Spleen (tissue), 11 donors: ENCODE data around the gene C5. TPM values are rescaled to one million over a fixed set of nuclear protein-coding genes. Genes with fewer than 3 reads are reported as not detected.

ENCODE experiments used
- DNase-seq: peaks from one replicate; pipeline ENCODE4 v3.0.0-alpha.2; 2020
- H3K27ac ChIP-seq, 8 donors: fragments of 200-600 bp; sonication (generic) in 7 of 8; 1 replicate in 4 of 8; 2 replicates in 4 of 8; pipeline versions ENCODE4 v1.5.0 to v1.8.0; 2016 to 2021; ENCODE audit warnings: inconsistent platforms in 4 of 8, mild to moderate bottlenecking in 4 of 8, moderate library complexity in 1 of 8
- H3K27me3 ChIP-seq, 7 donors: fragments of 200-600 bp; sonication (generic) in 6 of 7; replicated peaks in 1 of 7; 1 replicate in 4 of 7; 2 replicates in 3 of 7; pipeline versions ENCODE4 v1.5.0 to v1.8.0; 2016 to 2021; ENCODE audit warnings: inconsistent platforms in 3 of 7, mild to moderate bottlenecking in 1 of 7
- H3K36me3 ChIP-seq, 6 donors: fragments of 200-600 bp; sonication (generic) in 5 of 6; 1 replicate in 4 of 6; 2 replicates in 2 of 6; pipeline versions ENCODE4 v1.5.0 to v1.8.0; 2016 to 2021; ENCODE audit warnings: inconsistent platforms in 2 of 6
- H3K4me1 ChIP-seq, 6 donors: fragments of 200-600 bp; sonication (generic) in 5 of 6; 1 replicate in 3 of 6; 2 replicates in 3 of 6; pipeline versions ENCODE4 v1.5.0 to v1.8.0; 2016 to 2021; ENCODE audit warnings: inconsistent platforms in 3 of 6
- H3K4me3 ChIP-seq, 8 donors: fragments of 200-600 bp; sonication (generic) in 7 of 8; 1 replicate in 4 of 8; 2 replicates in 4 of 8; pipeline versions ENCODE4 v1.5.0 to v1.8.0; 2016 to 2021; ENCODE audit warnings: inconsistent platforms in 4 of 8, mild to moderate bottlenecking in 4 of 8, moderate library complexity in 2 of 8
- H3K9me3 ChIP-seq, 8 donors: fragments of 200-600 bp; sonication (generic) in 7 of 8; 1 replicate in 4 of 8; 2 replicates in 4 of 8; pipeline versions ENCODE4 v1.5.0 to v1.8.0; 2016 to 2021; ENCODE audit warnings: inconsistent platforms in 4 of 8
- POLR2A ChIP-seq, 3 donors: fragments of 450-650 bp; IDR thresholded peaks; one replicate each; pipeline ENCODE4 v1.5.1; 2017; ENCODE audit warnings: antibody characterized with exemption in 3 of 3, mild to moderate bottlenecking in 1 of 3
- POLR2AphosphoS5 ChIP-seq, 3 donors: sonication (generic); formaldehyde crosslinking; IDR thresholded peaks; one replicate each; pipeline ENCODE4 v1.5.1; 2017; ENCODE audit warnings: antibody characterized with exemption in 3 of 3
- WGBS, 5 donors: extraction: QIAGEN DNeasy Blood & Tissue Kit in 3 of 5; methylation state at CpG; one replicate each; pipeline versions ENCODE4 v1.1.5 to v1.1.7; 2013 to 2018; 5-methylcytosine and 5-hydroxymethylcytosine counted together
- intact Hi-C: fragments of 100-400 bp; cut with DNase I; formaldehyde crosslinking; loops from one replicate; pipeline ENCODE4 v1.15.0; 2023; ENCODE audit warnings: low total_unique reads
- polyA plus RNA-seq, 3 donors: library from polyadenylated mRNA; stranded (reverse); fragments of 200-250 nt; gene quantifications; one replicate each; pipeline ENCODE4 v1.2.1, GENCODE V29; 2013
- total RNA-seq, 7 donors: library from RNA; depleted of rRNA in 3 of 7; stranded (reverse); fragments of >200 nt in 3 of 7; fragmentation: NEBNext Ultra II Directional in 4 of 7; extraction: Animal tissue kit (Norgen Biotek cat#: 25700) in 4 of 7; gene quantifications; one replicate each; pipeline versions ENCODE4 v1.1.0 to v1.2.1, GENCODE V29; 2016 to 2021
- TF ChIP-seq, protein P1 (sequence below), 11 experiments: fragments of 200-600 bp in 7 of 11; fragments of 450-650 bp in 4 of 11; sonication (generic) in 4 of 11; IDR thresholded peaks in 8 of 11; conservative IDR thresholded peaks in 3 of 11; 1 replicate in 7 of 11; 2 replicates in 4 of 11; pipeline versions ENCODE4 v1.4.0 to v1.8.0; 2016 to 2021; ENCODE audit warnings: antibody characterized with exemption in 11 of 11, inconsistent platforms in 4 of 11, mild to moderate bottlenecking in 1 of 11
- donor health status: healthy with polysubstance abuse.
- donor health status: DM: no; HTN: no; CAD: no; lungs with moderate emphysema.
- donor health status: DM: no; HTN: no; CAD: no.
- donor health status: Bipolar disorder and iron deficiency.
- donor health status: healthy.
- donor health status: DM: no; HTN: no; CAD: no.
- donor health status: DM: yes; HTN: yes; CAD: no.

C5 gene
- total and polyA plus RNA-seq, 10 donors = 1.2 to 10.4 (median 2.9) TPM

DNA sequence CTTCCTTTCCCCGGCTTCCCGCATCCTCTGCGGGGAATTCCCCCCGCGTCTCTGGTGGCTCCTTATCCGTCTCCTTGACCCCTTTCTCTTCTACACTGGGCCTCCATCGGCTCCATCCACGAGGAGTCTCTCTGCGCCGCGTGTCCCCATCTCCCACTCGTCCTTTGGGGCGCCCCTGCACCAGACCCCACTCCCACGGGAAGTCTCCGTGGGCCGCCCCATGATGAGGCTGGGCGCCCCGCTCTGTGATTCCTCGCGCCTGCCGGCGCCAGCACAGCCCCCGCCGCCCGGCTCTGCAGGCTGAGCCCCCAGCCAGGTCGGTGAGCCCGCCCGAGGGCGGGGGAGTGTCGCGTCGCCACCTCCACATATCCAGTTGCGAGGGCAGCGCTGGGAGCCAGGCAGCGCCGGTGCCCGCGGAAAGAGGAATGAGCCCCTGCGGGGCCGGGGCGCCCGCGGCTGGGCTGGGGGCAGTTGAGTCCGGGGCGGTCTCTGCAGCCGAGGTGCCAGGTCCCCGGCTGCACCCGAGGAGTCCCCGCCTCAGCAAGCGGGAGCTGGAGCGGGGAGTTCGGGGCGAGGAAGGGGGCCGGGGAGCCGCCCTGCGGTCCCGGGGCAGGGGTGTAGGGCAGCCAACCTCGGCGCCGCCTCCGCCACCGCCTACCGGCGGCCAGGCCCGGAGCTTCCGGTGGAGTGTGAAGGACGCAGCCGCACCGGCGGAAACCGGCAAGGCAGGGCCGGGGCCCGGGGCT lies 121.4 kb downstream of the C5 start:
- Histone ChIP-seq H3K36me3 (peaks cover 0 to 1% (median 0%) of the 10 kb centered on the region in 6 donors), H3K27me3 (no peaks in the 10 kb centered on the region), H3K27ac (peak overlapping the region; percentile 92 to 96 (median 95)), H3K9me3 (no peaks in the 10 kb centered on the region), H3K4me1 (peaks cover 66 to 100% (median 87%) of the 10 kb centered on the region in 6 donors), H3K4me3 (peak overlapping the region; percentile 54 to 82 (median 69))
- 0 to 2% (median 1%) methylated on average over 11 to 73 of the region's 73 CpGs for WGBS, 5 donors
- no peak for TF ChIP-seq POLR2A (IDR thresholded peaks at IDR 0.05)
- TF ChIP-seq, protein P1, sequence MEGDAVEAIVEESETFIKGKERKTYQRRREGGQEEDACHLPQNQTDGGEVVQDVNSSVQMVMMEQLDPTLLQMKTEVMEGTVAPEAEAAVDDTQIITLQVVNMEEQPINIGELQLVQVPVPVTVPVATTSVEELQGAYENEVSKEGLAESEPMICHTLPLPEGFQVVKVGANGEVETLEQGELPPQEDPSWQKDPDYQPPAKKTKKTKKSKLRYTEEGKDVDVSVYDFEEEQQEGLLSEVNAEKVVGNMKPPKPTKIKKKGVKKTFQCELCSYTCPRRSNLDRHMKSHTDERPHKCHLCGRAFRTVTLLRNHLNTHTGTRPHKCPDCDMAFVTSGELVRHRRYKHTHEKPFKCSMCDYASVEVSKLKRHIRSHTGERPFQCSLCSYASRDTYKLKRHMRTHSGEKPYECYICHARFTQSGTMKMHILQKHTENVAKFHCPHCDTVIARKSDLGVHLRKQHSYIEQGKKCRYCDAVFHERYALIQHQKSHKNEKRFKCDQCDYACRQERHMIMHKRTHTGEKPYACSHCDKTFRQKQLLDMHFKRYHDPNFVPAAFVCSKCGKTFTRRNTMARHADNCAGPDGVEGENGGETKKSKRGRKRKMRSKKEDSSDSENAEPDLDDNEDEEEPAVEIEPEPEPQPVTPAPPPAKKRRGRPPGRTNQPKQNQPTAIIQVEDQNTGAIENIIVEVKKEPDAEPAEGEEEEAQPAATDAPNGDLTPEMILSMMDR (IDR thresholded peaks at IDR 0.05 in 8 of 11, conservative IDR thresholded peaks at IDR 0.05 in 3 of 11) = peak in 8 of 11 experiments; percentile 26 to 69 (median 52)
- TF ChIP-seq POLR2AphosphoS5 (IDR thresholded peaks at IDR 0.05) = peak; percentile 80 to 91 (median 87)
- DNase-seq = peak; percentile 98
- intact Hi-C loops = no loop called here

DNA sequence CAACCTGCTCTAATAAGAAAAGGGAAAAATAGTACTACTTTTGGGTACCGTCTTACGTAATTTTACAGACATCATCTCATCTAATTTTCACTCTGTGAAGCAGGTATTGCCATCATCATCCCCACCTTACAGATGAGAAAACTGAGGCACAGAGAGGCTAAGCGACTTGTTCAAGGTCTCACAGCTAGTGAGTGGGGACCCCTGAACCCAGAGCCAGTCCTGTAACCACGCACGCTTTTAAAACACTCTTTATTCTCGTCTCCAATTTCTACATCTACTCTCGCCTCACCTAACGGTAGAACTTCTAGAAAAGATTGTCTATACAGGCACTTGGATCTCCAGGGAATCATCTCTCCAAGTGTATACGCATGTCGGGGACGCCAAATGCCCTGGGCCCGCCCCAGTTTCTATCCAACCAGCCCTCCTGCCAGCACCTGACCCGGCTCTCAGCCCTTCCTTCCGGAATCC lies 122.0 kb downstream of the C5 start:
- Histone ChIP-seq H3K36me3 (peaks cover 0 to 7% (median 0%) of the 10 kb centered on the region in 6 donors), H3K27me3 (no peaks in the 10 kb centered on the region), H3K27ac (peak overlapping the region; percentile 92 to 96 (median 95)), H3K4me1 (peaks cover 65 to 100% (median 86%) of the 10 kb centered on the region in 6 donors), H3K4me3 (peak overlapping the region; percentile 54 to 82 (median 69)), H3K9me3 (no peaks in the 10 kb centered on the region)
- no peak for DNase-seq
- intact Hi-C loops = no loop called here
- WGBS, 5 donors = 25 to 37% (median 34%) methylated on average over 14 of the region's 14 CpGs
- TF ChIP-seq POLR2AphosphoS5 (IDR thresholded peaks at IDR 0.05) = peak in 1 of 3 donors; percentile 11
- TF ChIP-seq POLR2A (IDR thresholded peaks at IDR 0.05) = no peak
- TF ChIP-seq, protein P1 (IDR thresholded peaks at IDR 0.05 in 8 of 11, conservative IDR thresholded peaks at IDR 0.05 in 3 of 11) = no peak

DNA sequence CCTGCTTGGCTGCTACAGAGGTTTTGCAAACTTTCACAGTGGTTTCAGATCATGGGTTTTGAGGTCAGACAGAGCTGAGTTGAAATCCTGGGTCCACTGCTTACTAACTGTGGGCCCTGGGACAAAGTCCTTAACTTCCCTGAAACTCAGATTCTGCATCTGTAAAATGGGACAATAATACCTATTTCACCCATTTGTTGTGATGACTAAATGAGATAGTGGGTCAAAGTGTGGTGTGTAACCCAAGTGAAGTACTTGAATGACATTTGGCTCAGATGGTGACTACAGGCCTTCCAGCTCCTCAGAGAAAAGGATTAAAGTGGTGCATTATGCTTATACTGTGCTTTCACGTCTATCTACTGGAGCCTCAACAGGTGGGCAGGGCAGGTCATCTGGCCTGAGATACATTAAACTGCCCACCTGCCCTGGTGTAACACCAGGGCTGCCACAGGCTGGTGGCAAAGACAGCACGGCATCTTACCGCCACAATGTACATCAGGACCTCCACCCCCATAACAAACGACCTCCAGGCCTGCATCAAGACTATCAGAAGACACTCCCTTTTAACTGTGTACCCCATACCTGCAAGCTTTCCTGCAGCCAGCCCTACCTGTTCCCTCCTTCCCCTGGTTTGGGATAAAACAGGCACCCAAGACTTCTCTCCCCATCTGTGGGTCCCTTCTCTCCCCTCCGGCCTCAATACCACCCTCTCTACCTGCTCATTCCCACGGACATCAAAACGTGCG lies 122.6 kb downstream of the C5 start:
- peaks cover 0 to 13% (median 0%) of the 10 kb centered on the region in 6 donors for H3K36me3 ChIP-seq
- TF ChIP-seq, protein P1 (IDR thresholded peaks at IDR 0.05 in 8 of 11, conservative IDR thresholded peaks at IDR 0.05 in 3 of 11) = no peak
- no peak for TF ChIP-seq POLR2AphosphoS5 (IDR thresholded peaks at IDR 0.05)
- TF ChIP-seq POLR2A (IDR thresholded peaks at IDR 0.05) = no peak
- WGBS, 5 donors = 45 to 68% (median 66%) methylated on average over 7 to 8 of the region's 8 CpGs
- peak overlapping the region in 5 of 8 donors; percentile 66 to 82 (median 75) for H3K4me3 ChIP-seq
- no peaks in the 10 kb centered on the region for H3K9me3 ChIP-seq
- H3K4me1 ChIP-seq = peaks cover 62 to 100% (median 85%) of the 10 kb centered on the region in 6 donors
- H3K27ac ChIP-seq = peak overlapping the region; percentile 74 to 96 (median 95)
- no peak for DNase-seq
- intact Hi-C loops = no loop called here
- no peaks in the 10 kb centered on the region for H3K27me3 ChIP-seq
